GM18519 (cell line): ENCODE measurements around the gene BTBD18.

Experiments used
- ATAC-seq: cut with Tn5 transposase; IDR thresholded peaks from one replicate; pipeline ENCODE4 v1.9.1; 2021; ENCODE audit warnings: mild to moderate bottlenecking, moderate library complexity; ENCODE audit not compliant: unreplicated experiment, low FRiP score

BTBD18 gene

DNA sequence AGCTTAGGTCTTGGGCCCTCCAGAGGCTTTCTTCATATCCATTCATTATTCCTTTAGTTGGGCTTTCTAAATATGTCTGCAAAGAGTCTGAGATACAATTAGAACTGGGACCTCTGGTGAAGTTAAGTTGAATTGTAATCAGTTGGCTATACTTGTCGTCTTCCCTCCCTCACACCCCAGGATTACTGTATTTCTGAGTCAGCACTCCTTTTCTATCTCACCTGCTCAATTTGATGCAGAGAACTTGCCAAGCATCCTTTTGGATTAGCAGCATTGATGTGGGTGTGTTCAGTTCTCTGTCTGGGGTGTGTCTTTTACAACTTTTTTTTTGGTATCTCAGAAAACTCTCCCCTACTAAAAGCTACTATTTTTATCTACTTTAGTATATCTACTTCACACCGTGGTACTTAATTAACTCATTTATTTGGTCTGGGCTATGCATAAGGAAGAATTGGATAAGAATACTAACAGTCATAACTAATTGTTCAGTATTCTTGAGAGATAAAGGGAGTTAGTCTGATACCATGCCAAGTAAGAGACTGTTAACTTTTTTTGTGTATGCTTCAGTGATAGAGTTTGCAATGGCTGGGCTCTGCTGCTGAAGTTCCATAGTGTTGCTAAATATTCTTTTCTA lies 25.1 kb upstream of the BTBD18 start:
- ATAC-seq = no peak

DNA sequence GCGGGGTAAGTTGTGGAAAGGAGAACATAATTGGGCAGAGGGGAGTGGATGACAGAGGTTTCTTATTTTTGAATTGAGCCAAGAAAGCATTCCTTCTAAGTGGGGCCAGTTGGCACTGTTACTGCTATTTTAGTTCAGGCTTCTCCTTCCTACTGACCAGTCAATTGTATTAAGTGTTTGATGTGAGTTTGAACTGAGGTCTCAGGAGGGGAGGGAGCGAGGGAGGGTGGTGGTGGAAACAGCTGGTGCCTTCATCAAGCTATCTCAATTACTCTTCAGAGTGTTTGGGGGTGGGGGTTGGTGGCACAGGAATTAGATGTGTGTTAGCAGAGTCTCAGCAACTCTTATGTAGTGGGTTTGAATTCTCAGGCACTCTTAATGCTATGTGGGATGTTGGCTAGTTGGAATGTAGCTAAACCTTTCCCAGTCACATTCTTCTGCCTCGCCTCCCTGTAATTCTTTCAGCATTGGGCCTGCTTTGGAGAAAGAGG lies 24.5 kb upstream of the BTBD18 start:
- no peak for ATAC-seq

- ATAC-seq = no peak
Observed at GRCh38 chr11:57775491-57775890, 23.9 kb upstream of the BTBD18 start.

GRCh38 chr11:57773026-57773598 lies 21.5 kb upstream of the BTBD18 start:
- no peak for ATAC-seq

GRCh38 chr11:57772562-57772961 lies 20.9 kb upstream of the BTBD18 start:
- no peak for ATAC-seq

DNA sequence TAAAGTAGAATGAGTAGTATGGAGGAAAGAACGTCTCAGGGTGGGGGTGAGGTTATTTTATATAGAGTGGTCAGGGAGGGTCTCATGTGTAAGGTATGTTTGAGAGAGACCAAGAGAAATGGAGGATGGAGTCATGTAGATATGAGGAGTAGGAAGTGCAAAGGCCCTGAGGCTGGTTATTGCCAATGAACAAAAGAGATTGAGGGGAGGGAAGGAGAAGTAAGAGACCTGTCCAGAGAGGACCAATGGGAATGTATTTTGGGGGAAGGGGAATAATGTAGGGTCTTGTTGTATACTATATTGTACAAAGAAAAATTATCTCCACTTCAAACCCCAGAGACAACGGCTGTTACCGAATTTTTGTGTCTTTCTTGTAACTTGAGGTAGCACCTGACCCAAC lies 19.7 kb upstream of the BTBD18 start:
- ATAC-seq = no peak

- ATAC-seq = no peak
Observed at GRCh38 chr11:57770793-57771192, 19.2 kb upstream of the BTBD18 start.

- no peak for ATAC-seq
Observed at GRCh38 chr11:57764972-57765371, 13.4 kb upstream of the BTBD18 start.

GRCh38 chr11:57764566-57764965 lies 12.9 kb upstream of the BTBD18 start:
- no peak for ATAC-seq

DNA sequence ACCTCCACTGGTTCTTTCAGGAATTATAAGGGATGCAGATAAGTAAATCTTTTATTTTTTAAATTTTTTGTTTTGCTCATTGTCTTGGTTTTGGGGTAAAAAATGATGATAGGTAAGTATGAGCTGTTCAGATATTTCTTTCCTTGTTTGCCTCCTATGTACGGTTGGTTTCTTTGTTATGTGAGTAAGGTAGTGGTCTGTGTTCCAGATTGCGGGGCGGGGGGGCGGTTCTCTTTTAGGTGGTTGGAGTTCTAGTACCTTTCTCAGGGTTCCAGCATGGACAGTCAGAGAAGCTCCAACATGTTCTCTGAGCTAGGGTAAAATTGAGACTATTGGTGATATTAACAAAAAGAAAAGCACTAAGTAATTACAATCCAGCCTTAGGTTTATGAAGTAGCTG lies 12.4 kb upstream of the BTBD18 start:
- ATAC-seq = no peak

GRCh38 chr11:57763568-57763967 lies 11.9 kb upstream of the BTBD18 start:
- no peak for ATAC-seq

DNA sequence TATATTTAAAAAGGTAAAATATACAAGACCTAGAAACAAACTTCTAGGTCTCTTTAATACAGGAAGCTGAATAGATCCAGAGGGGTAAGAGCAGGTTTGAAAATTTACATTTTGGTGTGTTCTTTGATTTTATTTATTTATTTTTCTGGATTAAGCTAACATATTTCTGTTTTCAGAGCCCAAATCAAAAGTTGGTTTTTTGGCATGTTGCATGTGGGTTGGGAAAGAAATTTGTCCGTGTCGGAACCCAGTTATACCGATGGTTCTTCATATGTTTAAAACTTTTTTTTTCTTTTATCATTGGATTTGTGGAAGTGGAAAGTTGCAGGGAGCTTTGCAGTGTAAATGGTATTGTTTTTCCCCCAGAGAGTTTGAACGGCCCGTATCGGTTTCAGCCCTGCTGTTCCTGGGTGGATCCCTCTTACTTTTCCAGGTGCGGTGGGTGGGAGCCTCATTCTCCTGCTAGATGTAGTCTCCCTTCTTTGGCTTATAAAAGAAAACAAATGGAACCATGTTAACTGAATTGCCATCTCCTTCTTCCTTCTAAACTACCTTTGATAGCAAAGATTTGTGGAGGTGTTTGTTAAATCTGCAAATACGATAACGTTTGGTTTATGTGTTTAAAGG lies 10.7 kb upstream of the BTBD18 start:
- no peak for ATAC-seq

DNA sequence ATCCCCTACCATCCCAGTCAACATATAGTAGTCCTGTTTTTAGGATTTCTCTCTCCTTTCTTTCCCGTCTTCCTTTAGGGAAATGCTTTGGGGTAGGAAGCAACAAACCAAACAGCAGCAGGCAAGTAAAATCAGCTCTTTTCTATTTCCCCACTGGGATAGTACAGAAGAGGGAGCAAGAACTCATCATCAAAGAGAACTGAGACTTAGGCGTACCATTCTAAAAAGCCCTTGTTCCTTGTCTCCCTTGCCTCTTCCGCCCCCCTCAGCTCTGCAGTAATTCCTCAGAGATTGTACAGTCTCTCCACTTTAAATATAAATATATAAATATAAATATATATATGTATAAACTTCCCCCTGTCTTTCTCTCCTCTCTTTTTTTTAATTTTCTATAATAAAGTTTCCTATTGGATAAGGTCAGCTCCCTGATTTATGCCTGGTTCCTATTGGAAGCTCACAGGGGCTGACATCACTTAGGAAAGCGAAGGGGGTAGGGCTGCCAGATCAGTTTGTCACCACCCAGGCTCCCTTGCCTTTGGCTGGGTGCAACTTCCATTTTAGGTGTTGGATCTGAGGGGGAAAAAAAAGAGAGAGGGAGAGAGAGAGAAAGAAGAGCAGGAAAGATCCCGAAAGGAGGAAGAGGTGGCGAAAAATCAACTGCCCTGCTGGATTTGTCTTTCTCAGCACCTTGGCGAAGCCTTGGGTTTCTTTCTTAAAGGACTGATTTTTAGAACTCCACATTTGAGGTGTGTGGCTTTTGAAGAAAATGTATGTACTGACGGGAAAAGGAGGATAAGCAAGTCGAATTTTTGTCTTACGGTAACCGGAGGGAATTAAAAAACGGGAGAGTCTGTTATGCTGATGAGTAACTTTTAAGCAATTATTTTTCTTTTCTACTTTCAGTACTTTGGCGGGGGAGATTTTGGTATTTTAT lies 9.9 kb upstream of the BTBD18 start, which contains the start of gene CTNND1:
TSS of gene CTNND1 (plus strand) at position 502 of the 934 bp plus-strand sequence. CDS start 29,677 bp downstream, outside the sequence.
- peak; percentile 86 for ATAC-seq

GRCh38 chr11:57758174-57758573 lies 6.6 kb upstream of the BTBD18 start:
- no peak for ATAC-seq

- no peak for ATAC-seq
Observed at GRCh38 chr11:57752954-57753353, 1.3 kb upstream of the BTBD18 start.

DNA sequence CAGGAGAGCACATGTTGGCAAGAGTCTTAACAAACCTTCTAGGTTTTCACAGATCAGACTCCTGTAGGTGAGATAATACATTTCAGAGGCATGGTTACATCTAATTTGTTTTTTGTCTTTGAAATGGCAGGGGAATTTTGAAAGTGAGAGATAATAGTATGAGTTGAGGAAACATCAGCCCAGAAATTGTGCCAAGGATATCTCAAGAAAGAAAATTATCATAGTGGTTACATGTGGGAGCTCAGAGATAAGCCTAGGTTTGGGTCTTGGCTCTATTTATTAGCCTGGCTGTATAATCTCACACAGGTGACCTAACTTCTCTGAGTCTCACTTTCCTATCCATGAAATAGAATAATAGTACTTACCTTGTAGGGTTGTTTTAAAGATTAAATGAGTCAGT lies 443 bp downstream of the BTBD18 start:
- no peak for ATAC-seq

GRCh38 chr11:57746920-57747319 lies 4.7 kb downstream of the BTBD18 start:
- no peak for ATAC-seq

GRCh38 chr11:57745206-57745605 lies 6.4 kb downstream of the BTBD18 start:
- no peak for ATAC-seq

- ATAC-seq = no peak
Observed at GRCh38 chr11:57744357-57744756, 7.3 kb downstream of the BTBD18 start.

DNA sequence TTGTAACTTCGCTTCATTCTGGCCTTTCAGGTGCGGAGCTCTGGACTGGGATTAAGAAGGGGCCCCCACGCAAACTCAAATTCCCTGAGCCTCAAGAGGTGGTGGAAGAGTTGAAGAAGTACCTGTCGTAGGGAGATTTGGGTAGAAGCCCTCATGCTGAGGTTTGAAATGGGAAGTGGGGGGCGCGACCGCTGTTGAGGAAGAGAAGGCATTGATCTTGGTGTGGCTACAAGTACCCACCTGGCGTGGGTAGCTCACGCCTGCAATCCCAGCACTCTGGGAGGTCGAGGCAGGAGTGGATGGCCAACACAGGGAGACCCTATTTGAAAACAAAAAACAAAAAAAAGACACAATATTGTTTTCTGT lies 9.5 kb downstream of the BTBD18 start:
- ATAC-seq = no peak
